Astrocyte of the hippocampus (primary cell): ENCODE data around the gene CFL2.
A peak's percentile ranks its signal among the peaks of the same experiment; 100 is the strongest.
"Not testable (repeated sequence)": the region's sequence is repeated elsewhere in the genome, so short reads cannot be mapped to it uniquely, and the experiment has no call there.

ENCODE experiments used
- DNase-seq: peaks from one replicate; pipeline ENCODE4 v3.0.0; 2011; ENCODE audit warnings: low read depth, low spot score

The CFL2 gene

GRCh38 chr14:34711796-34712712 lies 2.3 kb downstream of the CFL2 start:
- no peak for DNase-seq

DNA sequence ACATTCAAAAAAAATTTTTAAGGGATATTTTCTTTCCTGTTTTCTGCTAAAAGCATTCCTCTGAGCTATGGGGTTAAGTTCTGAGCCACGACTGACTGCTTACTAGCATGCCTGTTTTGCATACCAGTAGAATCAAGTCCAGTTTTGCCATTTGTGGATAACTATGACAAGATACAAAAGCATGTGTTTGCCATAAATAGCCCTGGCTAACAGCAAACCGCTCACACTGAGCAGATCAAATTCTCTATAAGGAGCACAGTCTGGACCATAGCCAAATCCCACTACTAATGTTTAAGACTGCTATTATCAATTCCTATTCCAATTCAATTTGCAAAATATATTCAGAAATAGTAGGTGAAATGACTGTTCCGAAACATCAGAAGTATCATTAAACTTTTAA lies 3.2 kb downstream of the CFL2 start:
- DNase-seq, result peak; percentile 61

DNA sequence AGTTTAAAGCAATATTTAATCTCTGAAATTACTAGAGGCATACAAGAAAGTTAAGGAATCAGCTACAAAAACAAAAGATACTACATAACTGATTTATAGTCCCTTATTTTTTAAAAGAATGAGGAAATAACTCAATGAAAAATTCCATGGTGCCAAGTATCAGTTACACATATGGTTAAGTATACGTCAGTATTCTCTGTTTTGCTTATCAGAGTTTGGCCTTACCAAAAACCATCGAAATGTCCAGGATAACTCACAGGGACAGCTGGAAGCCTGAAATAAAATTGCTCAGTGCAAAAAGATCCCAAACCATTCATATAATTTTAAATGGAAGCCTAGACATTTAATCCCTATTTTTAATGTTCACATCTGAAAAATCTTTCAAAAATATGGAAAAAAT lies 3.6 kb downstream of the CFL2 start:
- no peak for DNase-seq

DNA sequence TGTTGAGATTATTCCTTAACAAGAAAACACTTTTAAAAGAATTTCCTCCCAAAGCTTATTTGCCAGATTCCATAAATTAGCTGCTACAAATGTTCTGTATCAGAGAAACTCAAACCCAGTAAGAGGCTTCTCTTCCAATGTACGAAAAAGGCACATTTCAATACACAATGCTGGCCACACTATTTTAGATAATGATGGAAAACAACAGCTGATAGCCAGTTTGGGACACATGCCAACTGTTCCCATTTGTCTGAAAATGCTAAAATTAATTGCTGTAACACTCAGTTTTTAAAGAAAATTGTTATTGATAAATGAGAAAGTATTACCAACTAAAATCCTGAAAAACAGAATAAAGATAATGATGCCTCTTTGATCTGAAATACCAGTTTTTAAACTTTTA lies 4.4 kb downstream of the CFL2 start:
- no peak for DNase-seq

GRCh38 chr14:34707722-34708121 lies 6.7 kb downstream of the CFL2 start:
- no peak for DNase-seq

- DNase-seq, result no peak
Measured at GRCh38 chr14:34701808-34702207, 12.6 kb downstream of the CFL2 start.

DNA sequence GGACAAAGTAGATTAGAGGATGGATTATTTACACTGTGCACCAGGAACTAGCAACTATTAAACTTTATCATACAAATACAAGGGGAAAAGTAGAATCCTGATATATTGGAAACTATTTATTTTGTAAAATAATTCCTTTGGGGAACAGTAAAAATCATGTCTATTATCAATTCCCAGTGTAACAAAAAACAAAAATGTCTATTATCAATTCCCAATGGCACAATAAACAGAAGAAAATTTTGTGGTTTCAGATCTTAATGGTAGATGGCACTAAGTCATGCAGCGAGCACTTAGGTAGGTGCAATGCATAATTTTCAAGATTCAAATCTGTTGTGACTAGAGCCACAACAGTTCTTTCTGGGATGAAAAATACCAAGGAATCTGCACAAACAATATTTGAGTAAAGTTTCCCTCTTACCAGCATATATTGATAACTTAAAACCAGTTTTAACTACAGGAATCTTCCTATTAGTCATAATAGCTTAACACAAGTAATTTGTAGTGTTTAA lies 13.7 kb downstream of the CFL2 start:
- no peak for DNase-seq

- peak; percentile 81 for DNase-seq
Measured at GRCh38 chr14:34699873-34700621, 14.3 kb downstream of the CFL2 start.

GRCh38 chr14:34694216-34694615 lies 20.2 kb downstream of the CFL2 start:
- DNase-seq, result not testable (repeated sequence)

DNA sequence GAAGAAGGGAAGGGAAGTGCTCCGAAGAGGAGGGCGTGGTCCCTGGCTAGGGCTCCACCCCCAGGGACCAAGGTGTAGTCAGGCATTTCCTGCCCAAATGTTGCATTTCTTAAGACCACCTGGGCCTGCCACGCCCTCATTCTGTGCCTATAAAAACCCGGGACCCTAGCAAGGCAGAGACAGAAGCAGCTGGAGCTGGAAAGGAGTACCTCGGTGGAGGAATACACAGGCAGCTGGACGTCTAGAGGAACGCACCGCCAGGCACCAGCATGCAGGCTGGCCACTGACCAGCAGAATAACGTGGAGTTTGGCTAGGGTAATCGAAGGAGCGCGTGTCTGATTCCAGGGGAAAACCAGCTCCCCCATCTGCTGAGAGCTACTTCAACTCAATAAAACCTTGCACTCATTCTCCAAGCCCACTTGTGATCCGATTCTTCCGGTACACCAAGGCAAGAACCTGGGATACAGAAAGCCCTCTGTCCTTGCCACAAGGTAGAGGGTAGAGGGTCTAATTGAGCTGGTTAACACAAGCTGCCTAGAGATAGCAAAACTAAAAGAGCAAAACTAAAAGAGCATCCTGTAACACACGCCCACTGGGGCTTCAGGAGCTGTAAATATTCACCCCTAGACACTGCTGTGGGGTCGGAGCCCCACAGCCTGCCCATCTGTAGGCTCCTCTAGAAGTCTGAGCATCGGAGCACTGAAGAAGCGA lies 21.0 kb downstream of the CFL2 start:
- DNase-seq, result no peak

DNA sequence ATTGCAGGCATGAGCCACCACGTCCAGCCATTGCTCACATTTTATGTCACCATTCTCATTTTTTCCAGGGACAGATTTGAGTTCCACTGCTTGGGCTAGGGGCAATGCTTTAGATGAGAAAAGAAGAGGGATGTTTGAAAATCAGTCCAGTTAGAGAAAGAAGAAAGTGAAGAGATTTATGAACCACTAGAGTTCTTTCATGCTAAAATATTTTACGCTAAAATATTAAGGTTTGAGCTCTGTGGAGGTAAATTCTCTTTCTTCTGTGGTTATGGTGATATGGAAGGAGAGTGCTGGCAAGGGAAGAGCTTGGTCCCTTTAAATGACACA lies 21.5 kb downstream of the CFL2 start:
- DNase-seq, result no peak

GRCh38 chr14:34692348-34692747 lies 22.0 kb downstream of the CFL2 start:
- DNase-seq, result peak; percentile 46

- DNase-seq, result no peak
Measured at GRCh38 chr14:34691206-34691605, 23.2 kb downstream of the CFL2 start.

- no peak for DNase-seq
Measured at GRCh38 chr14:34688470-34689206, 25.8 kb downstream of the CFL2 start.

DNA sequence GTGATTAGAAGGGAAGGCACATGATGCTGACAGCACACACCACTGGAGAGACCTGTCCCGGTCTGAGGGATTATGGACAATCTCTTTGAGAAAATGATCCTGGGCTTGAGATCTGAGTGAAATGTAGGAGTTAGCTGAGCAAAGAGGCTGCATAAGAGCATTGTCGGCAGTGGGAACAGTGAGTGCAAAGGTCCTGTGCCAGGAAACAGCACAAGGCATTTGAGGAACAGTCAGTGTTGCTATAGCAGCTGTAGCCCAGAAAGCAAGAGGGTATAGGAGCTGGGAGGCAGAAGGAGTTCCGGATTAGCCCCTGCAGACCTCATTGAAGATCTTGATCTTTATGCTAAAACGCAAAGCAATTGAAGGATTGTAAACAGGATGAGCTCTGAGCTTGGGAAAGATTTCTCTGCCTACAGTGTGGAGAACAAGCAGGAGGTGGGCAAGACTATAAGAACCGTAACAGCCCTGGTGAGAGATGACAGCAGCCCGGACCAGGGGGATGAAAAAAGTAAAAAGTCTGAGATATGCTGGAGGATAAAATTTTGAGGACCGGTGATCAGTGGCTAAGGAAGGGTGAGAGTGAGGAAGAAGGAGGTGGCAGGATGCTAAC lies 28.5 kb downstream of the CFL2 start:
- DNase-seq, result no peak

GRCh38 chr14:34684578-34684977 lies 29.8 kb downstream of the CFL2 start:
- DNase-seq, result no peak

DNA sequence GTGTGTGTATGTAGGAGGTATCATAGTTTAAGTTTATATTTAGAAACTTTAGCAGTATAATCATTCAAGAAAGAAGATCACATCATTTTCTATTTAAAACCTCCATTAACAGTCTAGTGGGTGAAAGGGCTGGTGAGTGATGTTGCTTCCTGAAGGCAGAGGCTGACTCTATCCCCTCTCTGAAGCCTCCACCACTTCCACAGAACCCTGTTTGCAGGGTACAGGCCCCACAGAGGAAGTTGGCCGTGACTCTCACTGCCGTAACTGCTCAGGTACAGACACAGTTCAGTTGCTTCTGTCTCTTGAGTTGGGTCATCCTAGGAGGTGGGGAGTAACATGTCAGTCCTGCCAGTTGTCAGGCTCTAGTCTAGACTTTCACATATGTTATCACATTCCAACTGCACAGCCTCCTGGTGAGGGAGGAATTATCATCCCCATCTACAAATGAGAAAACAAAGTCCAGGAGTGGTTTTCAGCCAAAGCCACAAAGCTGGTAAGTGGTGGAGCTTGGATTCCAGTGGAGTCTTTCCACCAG lies 31.5 kb downstream of the CFL2 start:
- peak; percentile 66 for DNase-seq

DNA sequence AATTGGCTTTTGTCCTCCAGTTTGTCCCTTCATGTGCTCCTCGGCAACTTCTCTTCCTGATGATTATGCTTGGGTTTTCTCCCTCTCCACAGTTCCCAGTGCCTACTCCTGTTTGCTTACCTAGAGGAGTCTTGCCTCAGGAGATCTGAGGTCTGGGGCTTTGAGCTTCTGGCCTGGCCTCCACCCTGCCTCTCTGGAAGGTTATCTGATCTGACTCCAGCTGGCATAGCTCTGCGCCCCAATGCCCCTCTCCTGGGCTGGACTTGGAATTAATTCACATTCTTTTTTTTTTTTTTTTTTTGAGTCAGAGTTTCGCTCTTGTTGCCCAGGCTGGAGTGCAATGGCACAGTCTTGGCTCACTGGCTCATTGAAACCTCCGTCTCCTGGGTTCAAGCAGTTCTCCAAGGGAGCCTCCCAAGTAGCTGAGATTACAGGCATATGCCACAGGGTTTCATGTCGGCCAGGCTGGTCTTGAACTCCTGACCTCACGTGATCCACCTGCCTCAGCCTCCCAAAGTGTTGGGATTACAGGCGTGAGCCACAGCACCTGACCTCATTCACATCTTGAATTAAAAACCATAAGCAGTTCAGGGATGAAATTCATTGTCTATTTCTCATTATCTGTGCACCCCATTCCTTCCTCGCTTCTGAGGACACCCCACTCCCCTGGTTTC lies 33.5 kb downstream of the CFL2 start:
- no peak for DNase-seq

DNA sequence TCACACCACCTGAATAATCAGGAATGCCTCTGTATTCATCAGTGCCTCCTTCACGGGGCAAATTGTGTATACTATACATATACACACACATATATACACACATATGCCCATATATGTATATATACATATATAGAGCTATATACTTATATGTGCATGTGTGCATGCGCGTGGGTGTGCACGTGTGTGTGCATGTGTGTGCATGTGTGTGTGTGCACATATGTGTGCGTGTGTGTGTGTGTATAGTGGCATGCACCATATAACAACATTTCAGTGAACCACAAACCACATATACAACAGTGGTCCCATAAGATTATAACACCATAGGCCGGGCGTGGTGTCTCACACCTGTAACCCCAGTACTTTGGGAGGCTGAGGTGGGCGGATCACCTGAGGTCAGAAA lies 35.7 kb downstream of the CFL2 start:
- DNase-seq, result no peak

- peak; percentile 76 for DNase-seq
Measured at GRCh38 chr14:34678306-34678705, 36.1 kb downstream of the CFL2 start.
